Choroid plexus epithelial cell (primary cell): ENCODE results near the gene MCMBP.

Experiments
- DNase-seq: peaks from one replicate; pipeline ENCODE4 v3.0.0-alpha.2; 2010; ENCODE audit warnings: low read depth
- H3K4me3 ChIP-seq: 2 replicates; pipeline ENCODE4 v1.5.1; 2011; ENCODE audit warnings: low read depth, mild to moderate bottlenecking, control low read depth, low read length, moderate library complexity
- TF ChIP-seq, protein P1 (sequence below): conservative IDR thresholded peaks from 2 replicates; pipeline ENCODE4 v1.5.1; 2011; ENCODE audit warnings: low read depth, mild to moderate bottlenecking, control low read depth, inconsistent platforms, low read length, moderate library complexity

The MCMBP gene

DNA sequence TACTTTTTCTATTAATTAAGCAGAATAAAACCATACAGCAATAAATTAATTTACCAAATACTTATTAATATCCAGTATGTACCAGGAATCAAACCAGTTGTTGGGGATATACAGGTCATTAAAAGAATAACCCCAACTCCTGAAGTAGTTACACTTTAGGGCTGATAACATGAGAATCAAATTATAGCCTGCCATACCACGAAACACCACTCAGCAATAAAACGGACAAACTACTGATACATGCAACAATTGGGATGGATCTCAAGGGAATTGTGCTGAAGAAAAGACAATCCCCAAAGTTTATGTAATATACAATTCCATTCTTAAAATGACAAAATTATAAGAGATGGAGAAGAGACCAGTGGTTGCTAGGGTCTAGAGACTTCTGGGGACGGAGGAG is 22.7 kb downstream of the MCMBP start:
- TF ChIP-seq, protein P1, sequence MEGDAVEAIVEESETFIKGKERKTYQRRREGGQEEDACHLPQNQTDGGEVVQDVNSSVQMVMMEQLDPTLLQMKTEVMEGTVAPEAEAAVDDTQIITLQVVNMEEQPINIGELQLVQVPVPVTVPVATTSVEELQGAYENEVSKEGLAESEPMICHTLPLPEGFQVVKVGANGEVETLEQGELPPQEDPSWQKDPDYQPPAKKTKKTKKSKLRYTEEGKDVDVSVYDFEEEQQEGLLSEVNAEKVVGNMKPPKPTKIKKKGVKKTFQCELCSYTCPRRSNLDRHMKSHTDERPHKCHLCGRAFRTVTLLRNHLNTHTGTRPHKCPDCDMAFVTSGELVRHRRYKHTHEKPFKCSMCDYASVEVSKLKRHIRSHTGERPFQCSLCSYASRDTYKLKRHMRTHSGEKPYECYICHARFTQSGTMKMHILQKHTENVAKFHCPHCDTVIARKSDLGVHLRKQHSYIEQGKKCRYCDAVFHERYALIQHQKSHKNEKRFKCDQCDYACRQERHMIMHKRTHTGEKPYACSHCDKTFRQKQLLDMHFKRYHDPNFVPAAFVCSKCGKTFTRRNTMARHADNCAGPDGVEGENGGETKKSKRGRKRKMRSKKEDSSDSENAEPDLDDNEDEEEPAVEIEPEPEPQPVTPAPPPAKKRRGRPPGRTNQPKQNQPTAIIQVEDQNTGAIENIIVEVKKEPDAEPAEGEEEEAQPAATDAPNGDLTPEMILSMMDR, result no peak
- H3K4me3 ChIP-seq, result no peak overlapping the region
- no peak for DNase-seq

DNA sequence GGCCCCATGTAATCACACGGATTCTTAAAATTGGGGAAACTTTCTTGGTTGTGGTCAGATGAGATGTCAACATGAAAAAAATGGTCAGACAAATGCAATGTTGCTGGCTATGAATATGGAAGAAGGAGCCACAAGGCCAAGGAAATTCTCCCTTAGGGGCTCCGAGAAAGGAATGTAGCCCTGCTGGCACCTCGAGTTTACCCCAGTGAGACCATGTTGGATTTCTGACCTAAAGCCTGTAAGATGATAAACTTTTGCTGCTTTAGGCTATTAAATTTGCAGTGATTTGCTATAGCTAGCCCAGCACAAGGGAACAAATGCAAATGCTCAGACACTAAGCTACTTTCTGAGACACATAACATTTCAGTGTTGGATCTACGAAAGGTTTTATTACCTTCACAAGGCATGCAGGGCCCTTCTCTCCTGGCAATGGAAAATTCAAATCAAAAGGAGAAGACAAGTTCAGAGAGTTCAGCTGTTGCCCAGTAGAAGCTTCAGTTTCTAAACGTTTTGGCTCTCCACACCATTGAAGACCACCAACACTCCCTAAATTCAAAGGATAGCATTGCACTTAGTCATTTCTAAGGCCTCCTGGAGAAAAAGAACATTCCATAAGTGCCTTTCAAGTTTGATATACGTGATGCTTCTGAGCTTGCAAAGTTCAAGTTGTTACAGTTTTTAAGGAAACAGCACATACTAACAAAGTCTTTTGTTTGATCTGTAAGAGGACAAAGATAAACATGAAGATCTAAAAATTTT is 23.4 kb downstream of the MCMBP start:
- peak; percentile 91 for DNase-seq
- H3K4me3 ChIP-seq, result no peak overlapping the region
- TF ChIP-seq, protein P1, result no peak

DNA sequence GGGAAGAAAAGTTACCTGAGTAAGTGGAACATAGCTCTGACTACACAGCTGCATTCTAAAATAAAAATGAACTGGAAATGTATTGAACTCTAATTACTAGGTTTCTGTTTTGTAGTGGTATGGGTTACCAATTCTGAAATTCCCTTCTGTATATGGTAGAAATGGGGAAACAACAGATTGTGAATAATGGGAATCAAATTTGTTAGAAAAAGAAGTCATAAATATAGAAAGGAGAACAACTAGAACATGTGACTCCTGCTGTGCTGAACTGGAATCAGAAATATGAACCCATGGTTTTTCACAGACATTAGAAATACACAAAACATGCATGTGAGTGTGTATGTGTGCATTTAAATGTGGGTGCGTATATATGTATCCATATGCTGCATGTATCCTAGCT is 27.0 kb downstream of the MCMBP start:
- no peak for DNase-seq
- no peak overlapping the region for H3K4me3 ChIP-seq
- TF ChIP-seq, protein P1, result no peak

DNA sequence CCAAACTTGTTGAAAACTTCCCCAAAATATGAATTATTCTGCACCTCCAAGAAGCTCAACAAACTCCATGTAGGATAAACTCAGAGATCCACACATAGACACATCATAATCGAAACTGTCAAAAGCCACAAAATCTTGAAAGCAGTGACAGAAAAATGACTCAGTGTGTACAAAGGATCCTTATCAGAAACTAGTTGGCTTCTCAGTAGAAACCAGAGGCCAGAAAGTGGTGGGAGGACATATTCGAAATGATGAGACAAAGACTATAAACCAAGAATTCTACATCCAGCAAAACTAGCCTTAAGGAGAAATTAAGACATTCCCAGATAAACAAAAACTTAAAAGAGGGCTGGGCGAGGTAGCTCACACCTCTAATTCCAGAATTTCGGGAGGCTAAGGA is 38.5 kb downstream of the MCMBP start:
- no peak for DNase-seq
- TF ChIP-seq, protein P1, result no peak
- no peak overlapping the region for H3K4me3 ChIP-seq

DNA sequence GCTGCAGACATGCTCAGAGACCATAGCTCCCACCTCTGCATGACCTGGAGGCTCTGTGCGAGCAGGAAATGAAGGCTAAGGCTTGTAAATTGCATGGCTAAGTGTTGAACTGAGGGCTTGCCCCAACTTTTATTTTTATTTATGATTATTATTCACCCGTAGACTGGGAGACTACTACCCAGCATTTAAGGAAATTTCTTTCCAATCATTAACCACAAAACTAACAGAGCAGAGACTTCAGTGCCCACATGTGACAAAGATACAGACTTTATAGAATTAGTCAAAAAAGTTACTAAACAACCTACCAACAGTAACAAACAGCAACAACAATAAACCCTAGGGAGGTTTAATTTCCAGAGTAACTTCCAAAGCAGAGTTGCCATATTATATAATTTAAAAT is 39.7 kb downstream of the MCMBP start:
- TF ChIP-seq, protein P1, result no peak
- H3K4me3 ChIP-seq, result no peak overlapping the region
- DNase-seq, result no peak

DNA sequence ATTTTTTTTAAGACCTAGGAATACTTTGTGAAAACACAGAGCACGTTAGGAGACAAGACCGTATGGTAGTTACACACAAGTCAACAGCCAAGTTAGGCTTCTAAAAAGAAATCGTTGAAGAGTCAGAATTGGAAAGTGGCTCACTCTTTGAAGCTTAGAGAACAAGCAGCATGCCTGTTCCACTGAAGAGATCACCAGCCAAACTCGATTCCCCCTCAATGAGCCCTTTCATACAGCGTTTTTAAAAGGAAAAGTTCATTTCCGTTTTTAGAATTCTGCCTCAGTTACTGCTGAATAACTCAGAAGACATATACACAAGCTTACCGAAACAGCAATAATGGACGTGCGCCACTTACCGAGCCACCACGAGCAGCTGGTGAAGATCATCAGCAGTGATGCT is 41.0 kb downstream of the MCMBP start:
- H3K4me3 ChIP-seq, result no peak overlapping the region
- TF ChIP-seq, protein P1, result no peak
- DNase-seq, result no peak

DNA sequence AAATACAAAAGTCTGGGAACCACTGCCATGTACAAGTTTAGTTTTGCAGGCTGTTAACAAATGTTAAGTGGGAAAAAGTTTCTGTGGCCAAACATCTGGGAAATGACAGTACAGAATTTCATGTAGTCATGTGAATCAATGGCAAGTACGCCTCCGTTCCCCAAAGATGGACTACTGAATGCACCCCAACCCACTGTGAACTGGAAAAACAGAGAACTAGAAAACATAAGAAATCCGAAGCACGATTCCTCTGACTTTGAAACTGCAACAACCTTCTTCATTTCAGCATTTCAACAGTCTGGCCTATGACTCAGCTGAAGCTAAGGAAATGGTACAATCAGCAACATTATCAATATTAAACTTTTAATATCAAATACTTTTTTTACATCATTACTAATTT is 41.8 kb downstream of the MCMBP start:
- no peak for DNase-seq
- TF ChIP-seq, protein P1, result no peak
- H3K4me3 ChIP-seq, result no peak overlapping the region
